HepG2 (cell line): ENCODE measurements around the gene BTG3.

Source experiments
- CBX5 ChIP-seq: sonication (generic); formaldehyde crosslinking; IDR thresholded peaks from 2 replicates; pipeline ENCODE4 v1.4.0; 2020; ENCODE audit warnings: missing genetic modification reagents, borderline replicate concordance
- EP300 ChIP-seq, 3 experiments: sonication (generic) in 1 of 3; formaldehyde crosslinking in 1 of 3; IDR thresholded peaks; 2 replicates each; pipeline versions ENCODE4 v1.5.1 to v1.6.1; 2011 to 2020; ENCODE audit warnings: low read depth in 2 of 3, low read length in 2 of 3, borderline replicate concordance in 1 of 3, improper control_type of control experiment in 1 of 3, mild to moderate bottlenecking in 1 of 3, missing genetic modification reagents in 1 of 3, moderate library complexity in 1 of 3
- FOXO1 ChIP-seq: sonication (generic); formaldehyde crosslinking; IDR thresholded peaks from 2 replicates; pipeline ENCODE4 v1.4.0; 2020; ENCODE audit warnings: missing genetic modification reagents
- HNF4G ChIP-seq, 2 experiments: sonication (generic) in 1 of 2; formaldehyde crosslinking in 1 of 2; IDR thresholded peaks; 2 replicates each; pipeline versions ENCODE4 v1.4.0 to v1.6.1; 2011 to 2020; ENCODE audit warnings: borderline replicate concordance in 2 of 2, low read depth in 2 of 2, mild to moderate bottlenecking in 2 of 2, low read length in 1 of 2, missing genetic modification reagents in 1 of 2, moderate library complexity in 1 of 2
- JUND ChIP-seq: sonication (generic); formaldehyde crosslinking; IDR thresholded peaks from 2 replicates; pipeline ENCODE4 v1.8.0; 2022; ENCODE audit warnings: mild to moderate bottlenecking, missing genetic modification reagents
- NR2C2 ChIP-seq: sonication (generic); formaldehyde crosslinking; IDR thresholded peaks from 2 replicates; pipeline ENCODE4 v1.4.0; 2020; ENCODE audit warnings: missing genetic modification reagents, mild to moderate bottlenecking, moderate library complexity, borderline replicate concordance
- ZBTB21 ChIP-seq: sonication (generic); formaldehyde crosslinking; IDR thresholded peaks from 2 replicates; pipeline ENCODE4 v1.4.0; 2020; ENCODE audit warnings: missing genetic modification reagents
- ZNF615 ChIP-seq: sonication (generic); formaldehyde crosslinking; IDR thresholded peaks from 2 replicates; pipeline ENCODE4 v1.5.0; 2020; ENCODE audit warnings: mild to moderate bottlenecking, missing genetic modification reagents, borderline replicate concordance
- TF ChIP-seq, protein P1 (sequence below): sonication (generic); formaldehyde crosslinking; IDR thresholded peaks from 2 replicates; pipeline ENCODE4 v1.5.0; 2020; ENCODE audit warnings: mild to moderate bottlenecking, missing genetic modification reagents, moderate library complexity
- TF ChIP-seq, protein P2 (sequence below): sonication (generic); formaldehyde crosslinking; IDR thresholded peaks from 2 replicates; pipeline ENCODE4 v1.4.0; 2020; ENCODE audit warnings: missing genetic modification reagents
- TF ChIP-seq, protein P3 (sequence below), 2 experiments: IDR thresholded peaks; 2 replicates each; pipeline ENCODE4 v1.6.1; 2011 to 2012; ENCODE audit warnings: low read length in 2 of 2, borderline replicate concordance in 1 of 2, low read depth in 1 of 2, mild to moderate bottlenecking in 1 of 2, moderate library complexity in 1 of 2

DNA sequence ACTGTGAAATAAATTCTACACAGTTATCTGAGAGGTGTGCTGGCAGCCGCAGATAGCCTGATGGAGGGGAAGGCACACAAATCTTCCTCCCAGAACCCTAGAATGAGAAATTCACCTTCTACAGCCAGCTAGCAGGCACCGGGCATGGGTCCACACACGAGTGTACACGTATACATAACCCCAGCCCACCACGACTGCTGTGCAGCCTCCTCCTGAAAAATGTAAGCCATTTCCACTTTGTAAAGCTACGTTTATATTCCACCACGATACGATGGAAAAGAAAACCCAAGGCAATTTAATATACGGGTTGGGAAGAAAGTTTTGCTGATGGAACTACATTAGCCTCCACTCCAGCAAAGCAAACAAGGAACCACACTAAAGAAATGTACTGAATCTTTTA, 1.8 kb downstream of the BTG3 start:
- TF ChIP-seq NR2C2 (CRISPR knock-in tag): no peak
- TF ChIP-seq, protein P1, sequence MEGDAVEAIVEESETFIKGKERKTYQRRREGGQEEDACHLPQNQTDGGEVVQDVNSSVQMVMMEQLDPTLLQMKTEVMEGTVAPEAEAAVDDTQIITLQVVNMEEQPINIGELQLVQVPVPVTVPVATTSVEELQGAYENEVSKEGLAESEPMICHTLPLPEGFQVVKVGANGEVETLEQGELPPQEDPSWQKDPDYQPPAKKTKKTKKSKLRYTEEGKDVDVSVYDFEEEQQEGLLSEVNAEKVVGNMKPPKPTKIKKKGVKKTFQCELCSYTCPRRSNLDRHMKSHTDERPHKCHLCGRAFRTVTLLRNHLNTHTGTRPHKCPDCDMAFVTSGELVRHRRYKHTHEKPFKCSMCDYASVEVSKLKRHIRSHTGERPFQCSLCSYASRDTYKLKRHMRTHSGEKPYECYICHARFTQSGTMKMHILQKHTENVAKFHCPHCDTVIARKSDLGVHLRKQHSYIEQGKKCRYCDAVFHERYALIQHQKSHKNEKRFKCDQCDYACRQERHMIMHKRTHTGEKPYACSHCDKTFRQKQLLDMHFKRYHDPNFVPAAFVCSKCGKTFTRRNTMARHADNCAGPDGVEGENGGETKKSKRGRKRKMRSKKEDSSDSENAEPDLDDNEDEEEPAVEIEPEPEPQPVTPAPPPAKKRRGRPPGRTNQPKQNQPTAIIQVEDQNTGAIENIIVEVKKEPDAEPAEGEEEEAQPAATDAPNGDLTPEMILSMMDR: no peak
- no peak for TF ChIP-seq FOXO1
- no peak for TF ChIP-seq JUND (CRISPR knock-in tag)
- TF ChIP-seq HNF4G (IDR thresholded peaks at IDR 0.05; ENCODE audit: borderline replicate concordance, low read depth, low read length): no peak
- no peak for TF ChIP-seq HNF4G (CRISPR knock-in tag; IDR thresholded peaks at IDR 0.05; ENCODE audit: borderline replicate concordance, low read depth)
- TF ChIP-seq ZBTB21 (CRISPR knock-in tag): no peak
- no peak for TF ChIP-seq CBX5
- TF ChIP-seq EP300 (IDR thresholded peaks at IDR 0.05; ENCODE audit: low read depth in 2 of 2, low read length in 2 of 2): no peak
- TF ChIP-seq EP300 (CRISPR knock-in tag; IDR thresholded peaks at IDR 0.05; ENCODE audit: borderline replicate concordance): no peak
- TF ChIP-seq, protein P2, sequence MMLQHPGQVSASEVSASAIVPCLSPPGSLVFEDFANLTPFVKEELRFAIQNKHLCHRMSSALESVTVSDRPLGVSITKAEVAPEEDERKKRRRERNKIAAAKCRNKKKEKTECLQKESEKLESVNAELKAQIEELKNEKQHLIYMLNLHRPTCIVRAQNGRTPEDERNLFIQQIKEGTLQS (CRISPR knock-in tag): no peak
- no peak for TF ChIP-seq ZNF615
- TF ChIP-seq, protein P3, sequence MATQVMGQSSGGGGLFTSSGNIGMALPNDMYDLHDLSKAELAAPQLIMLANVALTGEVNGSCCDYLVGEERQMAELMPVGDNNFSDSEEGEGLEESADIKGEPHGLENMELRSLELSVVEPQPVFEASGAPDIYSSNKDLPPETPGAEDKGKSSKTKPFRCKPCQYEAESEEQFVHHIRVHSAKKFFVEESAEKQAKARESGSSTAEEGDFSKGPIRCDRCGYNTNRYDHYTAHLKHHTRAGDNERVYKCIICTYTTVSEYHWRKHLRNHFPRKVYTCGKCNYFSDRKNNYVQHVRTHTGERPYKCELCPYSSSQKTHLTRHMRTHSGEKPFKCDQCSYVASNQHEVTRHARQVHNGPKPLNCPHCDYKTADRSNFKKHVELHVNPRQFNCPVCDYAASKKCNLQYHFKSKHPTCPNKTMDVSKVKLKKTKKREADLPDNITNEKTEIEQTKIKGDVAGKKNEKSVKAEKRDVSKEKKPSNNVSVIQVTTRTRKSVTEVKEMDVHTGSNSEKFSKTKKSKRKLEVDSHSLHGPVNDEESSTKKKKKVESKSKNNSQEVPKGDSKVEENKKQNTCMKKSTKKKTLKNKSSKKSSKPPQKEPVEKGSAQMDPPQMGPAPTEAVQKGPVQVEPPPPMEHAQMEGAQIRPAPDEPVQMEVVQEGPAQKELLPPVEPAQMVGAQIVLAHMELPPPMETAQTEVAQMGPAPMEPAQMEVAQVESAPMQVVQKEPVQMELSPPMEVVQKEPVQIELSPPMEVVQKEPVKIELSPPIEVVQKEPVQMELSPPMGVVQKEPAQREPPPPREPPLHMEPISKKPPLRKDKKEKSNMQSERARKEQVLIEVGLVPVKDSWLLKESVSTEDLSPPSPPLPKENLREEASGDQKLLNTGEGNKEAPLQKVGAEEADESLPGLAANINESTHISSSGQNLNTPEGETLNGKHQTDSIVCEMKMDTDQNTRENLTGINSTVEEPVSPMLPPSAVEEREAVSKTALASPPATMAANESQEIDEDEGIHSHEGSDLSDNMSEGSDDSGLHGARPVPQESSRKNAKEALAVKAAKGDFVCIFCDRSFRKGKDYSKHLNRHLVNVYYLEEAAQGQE (IDR thresholded peaks at IDR 0.05; ENCODE audit: borderline replicate concordance in 1 of 2, low read depth in 1 of 2, low read length in 2 of 2): no peak
